GM19324 (cell line): ENCODE data around the gene DPF3.

Experiments used
- ATAC-seq: cut with Tn5 transposase; IDR thresholded peaks from one replicate; pipeline ENCODE4 v1.9.1; 2021; ENCODE audit warnings: mild to moderate bottlenecking, moderate library complexity; ENCODE audit not compliant: unreplicated experiment, low FRiP score

Gene DPF3

DNA sequence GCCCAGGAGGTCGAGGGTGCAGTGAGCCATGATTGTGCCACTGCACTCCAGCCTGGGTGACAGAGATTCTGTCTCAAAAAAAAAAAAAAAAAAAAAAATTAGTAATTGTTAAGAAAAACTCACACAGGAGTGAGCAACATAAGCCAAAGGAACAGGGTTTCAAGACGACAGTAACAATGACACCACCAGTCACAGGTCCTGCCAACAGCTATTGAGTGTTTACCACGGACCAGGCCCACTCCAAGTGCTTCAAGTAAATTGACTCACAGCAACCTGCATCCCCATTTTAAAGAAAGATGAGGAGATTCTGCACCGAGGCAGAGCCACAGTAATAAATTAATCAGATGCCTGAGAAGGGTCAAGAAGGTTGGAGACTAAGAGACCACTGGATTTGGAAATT is 194.5 kb downstream of the DPF3 start:
- no peak for ATAC-seq

DNA sequence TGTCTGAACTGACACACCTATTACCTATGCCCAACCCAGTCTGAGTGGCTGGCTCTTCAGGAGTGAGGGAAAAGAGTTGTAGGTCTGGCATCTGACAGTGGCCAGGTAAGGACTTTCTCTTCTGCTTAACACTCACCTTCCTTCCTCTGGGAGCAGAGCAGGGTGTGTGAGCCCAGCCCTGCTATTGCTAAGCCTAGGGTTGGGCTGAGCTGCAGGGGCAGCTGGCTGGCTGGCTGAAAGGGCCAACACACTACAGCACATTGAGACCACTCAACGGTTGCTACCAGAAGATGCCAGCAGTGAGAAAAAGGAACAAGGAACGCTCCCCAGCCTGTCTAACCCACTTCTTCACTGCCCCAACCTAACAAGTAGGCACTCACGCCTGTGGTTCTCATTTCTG is 201.2 kb downstream of the DPF3 start:
- no peak for ATAC-seq

DNA sequence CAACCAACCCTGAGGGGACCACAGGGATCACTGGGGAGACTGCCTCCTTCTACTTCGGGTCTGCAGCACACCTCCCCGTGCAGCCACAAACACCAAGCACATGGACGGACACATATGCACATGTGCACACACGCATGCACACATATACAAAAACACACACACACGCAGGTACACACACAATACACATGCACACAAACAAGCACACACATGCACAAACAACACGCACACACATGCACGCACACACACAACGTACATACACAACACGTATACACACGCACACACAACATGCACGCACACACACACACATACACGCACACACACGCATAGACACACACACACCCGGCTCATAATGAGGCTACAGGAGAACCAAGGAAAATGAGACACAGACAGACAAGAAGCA is 203.6 kb downstream of the DPF3 start:
- ATAC-seq, result no peak

DNA sequence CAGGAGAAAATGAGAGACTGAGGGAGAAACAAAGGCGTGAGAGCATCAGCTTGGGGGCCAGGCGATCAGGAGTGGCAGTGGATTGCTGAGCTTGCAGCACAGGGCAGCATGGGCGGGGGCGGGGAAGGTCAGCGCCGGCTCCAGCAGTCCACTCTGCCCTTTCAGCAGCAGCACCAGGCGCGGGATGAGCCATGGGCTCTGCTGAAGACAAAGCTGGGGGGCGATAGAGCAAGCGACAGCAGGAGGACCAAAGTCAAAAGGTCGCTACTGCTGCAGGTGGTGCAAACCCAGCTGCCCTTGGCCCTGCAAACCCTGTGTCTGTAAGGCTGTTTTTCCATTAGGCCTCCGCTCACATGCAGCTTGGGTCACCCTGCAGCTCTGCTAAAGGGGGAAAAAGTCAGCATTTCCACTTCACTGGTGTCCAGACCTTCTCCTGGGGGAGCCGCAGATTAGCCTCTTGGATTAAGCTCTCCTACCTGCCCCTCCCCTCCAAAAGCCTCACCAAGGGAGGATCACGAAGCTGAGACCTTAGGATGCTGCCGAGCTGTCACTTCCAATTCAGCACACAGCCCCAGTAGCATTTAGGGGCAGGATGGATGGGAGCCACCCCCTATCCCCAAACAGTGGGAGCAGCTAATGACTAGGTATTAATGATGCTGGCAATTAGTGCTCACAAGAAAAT is 204.8 kb downstream of the DPF3 start:
- no peak for ATAC-seq

DNA sequence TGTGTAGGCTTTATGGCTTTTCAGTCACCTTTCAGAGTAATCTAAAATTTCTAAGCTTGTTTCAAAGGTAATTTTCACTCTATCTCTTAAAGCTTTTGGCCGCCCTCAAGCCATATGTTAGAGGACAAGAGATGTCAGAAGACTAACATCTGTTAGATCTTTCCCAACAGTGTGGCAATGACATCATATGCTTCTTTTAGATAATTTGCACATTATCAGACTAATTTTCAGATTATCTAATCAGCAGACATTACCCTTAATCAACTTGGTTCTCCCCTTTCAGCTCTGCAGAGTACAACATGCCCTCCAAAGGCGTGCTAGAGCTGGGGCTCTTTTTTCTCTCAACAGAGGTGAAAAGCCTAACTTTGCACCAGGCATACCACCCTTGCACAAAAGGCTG is 207.1 kb downstream of the DPF3 start:
- no peak for ATAC-seq

DNA sequence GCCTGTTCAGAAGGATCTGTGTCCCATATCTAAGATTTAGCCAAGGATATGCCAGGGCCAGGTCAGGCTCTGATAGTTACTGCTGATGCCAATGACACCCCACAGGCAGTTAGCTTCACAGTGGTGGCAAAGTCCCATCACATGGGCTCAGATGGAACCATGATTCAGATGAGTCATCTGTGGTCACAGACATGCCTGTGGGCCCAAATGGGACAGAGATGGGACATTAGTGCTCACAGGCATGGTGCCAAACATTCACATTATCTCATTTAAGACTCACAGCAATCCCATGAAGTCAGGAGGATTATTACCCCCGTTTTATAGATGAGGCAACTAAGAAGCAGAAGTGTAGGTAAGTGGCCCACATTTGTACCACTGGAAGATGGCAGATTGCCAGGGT is 207.8 kb downstream of the DPF3 start:
- no peak for ATAC-seq

DNA sequence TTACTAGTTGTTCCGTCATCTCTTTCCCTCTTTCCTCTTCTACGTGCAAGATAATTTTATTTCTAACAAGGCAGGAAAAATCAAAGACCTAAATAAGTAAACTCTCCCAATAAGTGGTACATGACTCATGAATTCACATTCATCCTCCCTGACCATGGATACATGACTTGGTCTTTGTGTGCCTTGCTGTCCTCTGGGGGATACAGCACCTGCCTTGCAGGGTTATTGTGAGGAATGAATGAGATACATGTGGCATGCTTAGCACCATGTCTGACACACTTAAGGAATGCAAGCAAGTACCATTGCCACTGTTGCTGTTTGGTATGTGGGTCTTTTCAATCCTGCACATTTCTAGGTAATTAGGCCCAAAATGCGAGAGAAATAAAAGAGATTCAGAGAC is 208.4 kb downstream of the DPF3 start:
- ATAC-seq, result no peak

DNA sequence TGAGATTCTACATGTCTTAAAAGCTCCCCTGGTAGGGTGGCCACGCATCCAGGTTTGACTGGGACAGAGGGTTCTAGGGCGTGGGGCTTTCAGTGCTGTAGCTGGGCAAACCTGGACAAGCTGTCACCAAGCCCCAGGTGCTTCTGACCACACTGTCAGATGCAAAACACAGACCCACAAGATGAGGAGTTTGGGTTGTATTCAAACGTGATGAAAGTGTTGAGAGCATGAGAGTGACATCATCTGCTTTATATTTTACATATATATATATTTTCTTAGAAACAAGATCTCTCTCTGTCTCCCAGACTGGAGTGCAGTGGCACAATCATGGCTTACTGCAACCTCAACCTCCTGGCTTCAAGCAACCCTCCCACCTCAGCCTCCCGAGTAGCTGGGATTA is 210.1 kb downstream of the DPF3 start:
- no peak for ATAC-seq

DNA sequence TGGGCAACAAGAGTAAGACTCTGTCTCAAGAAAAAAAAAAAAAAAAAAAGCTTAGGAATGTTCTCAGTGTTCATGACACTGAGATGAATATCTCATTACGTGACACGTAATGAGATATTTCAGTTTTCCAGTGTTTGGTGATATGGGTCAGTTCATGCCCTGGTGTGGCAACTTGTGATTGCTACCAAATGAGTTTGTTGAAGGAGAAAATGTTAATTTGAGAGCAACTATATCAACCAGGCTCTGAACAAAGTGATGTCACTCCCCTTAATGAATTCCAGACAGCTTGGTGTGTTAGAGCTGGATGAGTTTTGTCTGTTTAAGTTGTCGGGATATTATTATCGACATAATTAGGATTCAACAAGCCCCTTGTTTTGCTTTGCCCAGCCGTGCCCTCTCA is 211.7 kb downstream of the DPF3 start:
- ATAC-seq, result no peak

DNA sequence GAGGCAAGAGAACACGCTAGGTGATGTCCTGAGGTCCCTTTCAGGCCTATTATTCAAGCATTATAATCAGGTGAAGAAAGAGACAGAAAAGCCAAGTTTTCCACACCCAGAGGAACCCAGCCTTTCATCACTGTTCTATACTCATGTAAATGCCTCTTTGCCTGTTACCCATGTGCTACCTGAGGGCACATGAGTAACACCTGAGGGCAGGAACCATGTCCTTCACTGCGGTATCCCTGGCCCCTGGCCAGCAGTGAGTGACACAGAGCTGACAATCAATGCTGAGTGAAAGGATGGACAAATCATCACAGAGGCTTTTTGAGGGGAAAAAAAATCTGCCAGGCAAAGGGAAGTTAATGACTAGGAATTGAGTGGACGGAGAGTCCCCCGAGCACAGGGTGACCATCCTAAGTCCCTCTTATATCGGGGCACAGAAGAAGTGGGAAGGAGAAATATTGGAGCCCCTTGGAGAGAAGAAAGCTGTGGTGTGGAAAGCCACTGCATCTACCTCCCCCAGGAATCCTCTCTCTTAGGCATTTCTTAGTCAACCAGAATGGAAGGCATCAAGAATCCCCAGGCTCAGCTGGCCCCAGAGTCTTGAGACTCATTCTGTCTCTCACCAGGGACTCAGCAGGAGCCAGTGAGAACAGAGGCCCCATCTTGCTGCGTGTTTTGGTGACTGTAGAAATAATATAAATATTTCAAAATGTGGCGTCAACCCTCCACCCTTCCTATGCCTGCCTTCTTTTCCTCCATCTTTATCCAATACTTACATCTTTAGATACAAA is 212.9 kb downstream of the DPF3 start:
- ATAC-seq, result no peak

DNA sequence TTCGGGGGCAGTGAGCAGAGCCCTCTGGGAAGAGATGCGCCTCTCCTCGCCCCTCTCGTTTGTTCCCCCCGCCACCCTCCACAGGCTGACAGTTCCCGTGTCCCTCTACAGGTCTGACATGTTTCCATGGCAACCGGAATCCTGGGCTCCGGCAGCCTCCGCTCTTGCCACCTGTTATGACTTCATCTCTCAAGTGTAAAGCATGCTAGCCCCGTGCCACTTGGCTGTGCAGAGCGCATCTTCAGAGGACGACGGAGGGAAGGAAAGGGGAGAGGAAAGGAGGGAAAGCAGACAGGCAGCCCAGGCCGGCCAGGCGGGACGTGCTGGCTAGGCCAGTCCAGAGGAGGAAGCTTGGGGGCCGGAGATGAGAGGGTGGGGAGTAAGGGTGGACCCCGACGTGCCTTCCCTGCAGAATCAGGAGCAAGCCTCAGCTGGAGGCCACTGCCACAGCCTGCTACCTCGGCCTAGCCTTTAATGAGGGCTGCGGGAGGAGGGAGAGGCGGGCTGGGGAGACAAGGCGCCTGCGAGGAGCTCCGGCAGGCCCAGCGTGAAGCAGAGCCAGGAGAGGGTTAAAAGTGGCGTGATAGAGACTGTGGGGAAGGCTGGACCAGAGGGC is 214.3 kb downstream of the DPF3 start:
- no peak for ATAC-seq

DNA sequence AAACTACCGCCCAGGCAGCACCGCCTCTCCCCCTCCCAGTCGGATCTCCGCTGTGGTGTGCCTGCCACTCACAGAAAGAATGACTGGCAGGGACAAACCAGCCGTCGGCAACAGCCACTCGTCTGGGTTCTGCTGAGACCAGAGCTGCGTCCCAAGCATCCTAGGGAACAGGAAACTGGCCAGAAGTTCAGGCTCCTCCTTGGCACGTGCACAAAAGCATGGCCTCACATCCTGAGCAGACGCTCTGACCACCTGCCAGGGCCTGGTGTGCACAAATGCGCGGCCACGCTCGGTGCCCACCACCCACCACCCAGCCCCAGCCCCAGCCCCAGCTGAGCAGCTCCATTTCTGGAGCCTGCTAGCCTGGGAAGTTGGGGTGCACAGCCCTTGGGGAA is 214.8 kb downstream of the DPF3 start:
- ATAC-seq, result no peak

DNA sequence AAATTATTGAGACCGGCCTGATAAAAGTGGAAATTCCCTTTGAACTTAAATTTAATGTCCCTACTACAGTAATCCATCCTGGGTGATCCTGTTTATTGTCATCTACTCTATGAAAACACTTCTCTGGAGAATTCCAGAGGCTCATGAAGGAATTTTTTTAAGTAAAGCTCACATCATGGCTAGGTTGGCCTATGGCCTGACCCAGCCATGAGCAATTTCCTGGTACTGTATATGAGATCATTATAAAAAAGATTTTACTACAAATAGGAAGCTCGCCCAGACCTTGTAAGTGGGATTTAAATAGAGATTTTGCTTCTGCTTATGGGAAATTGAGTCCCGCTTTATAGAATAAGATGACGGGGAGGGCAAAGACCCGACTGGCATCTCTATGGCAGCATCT is 215.5 kb downstream of the DPF3 start:
- ATAC-seq, result no peak

DNA sequence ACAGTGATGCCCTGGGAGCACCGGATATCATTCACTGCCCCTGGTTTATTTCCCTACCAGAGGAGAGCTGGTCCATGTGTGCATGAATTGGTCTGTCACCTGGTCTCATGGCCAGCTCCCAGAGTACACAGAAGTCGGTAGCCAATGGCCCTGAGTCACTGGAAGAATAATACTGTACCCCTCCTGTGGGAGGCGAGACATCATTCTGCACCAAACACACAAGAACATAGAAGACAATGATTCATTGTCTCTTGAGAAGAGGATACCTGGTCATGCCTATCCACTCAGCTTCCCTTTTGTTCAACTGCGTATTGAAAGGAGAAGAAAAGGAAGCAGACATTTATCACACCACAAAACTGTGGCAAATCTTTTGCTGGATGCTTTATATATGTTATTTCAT is 216.2 kb downstream of the DPF3 start:
- ATAC-seq, result no peak

DNA sequence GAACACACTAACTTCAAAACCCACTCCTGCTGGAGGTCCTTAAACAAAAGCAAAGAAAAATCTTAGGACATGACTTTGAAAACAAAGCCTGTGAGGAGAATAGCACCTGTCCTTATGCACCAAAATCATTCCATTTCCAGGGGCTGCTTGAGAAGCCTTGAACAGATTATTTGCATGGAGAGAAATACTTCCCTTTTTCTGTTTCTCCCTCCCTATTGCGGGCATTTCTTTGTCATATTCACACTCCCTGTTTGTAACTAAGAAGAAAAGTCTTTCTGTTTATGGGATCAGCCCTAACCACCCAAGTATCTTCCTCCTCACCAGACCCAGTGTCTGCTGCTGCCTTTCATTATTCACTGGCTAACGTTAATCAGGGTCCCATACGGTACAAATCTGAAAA is 218.8 kb downstream of the DPF3 start:
- ATAC-seq, result no peak

DNA sequence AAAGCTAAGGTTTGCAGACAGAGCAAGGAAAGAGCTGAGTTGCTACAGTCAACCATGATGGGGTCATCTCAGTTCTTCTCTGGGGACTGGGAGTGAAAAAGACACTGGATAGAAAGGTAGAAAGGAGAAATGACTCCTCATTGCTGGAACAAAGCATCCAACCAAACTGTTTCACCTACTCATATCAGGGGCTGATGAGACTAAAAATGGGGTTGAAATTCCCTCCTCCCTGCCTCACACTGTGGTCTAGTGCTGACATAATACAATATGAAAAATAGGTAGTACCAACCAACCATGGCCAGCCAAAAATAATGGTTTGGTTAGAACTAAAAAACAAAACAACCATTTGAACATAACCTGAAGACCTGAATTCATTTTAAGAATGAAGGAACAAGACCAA is 220.7 kb downstream of the DPF3 start:
- ATAC-seq, result no peak

DNA sequence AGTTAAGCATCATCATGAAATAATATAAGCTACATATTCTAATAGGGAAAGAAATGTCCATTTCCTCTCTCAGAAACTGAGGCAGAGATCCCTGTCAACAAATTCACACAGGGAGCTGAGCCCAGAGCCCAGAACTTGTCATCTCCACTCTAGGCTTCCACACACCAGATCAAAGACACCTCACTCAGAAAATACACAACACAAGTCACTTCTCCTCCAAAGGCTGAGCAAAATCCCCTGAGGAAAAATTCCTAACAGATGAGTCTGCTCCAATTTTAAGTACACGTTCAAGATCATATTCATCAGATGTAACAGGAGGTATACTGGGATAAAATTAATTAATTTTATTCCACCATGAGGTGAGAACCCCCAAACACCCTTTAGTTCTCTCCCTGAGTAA is 227.3 kb downstream of the DPF3 start:
- no peak for ATAC-seq

DNA sequence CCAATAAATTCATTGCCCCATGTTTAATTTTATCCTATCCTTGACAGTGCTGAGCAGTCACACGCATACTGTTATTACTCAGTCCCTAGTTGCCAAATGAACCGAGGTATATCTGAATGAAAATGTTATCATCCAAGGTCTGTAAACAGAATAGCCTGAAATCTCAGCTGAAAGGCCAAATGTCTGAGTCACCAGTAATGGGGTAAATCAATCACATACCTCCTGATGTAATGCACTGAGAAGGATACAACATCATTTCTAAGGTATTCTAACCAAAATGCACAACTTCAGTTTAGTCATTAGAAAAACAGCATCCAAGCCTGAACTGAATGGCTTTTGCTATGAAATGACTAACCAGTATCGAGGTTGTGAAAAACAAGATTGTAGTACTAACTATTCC is 228.6 kb downstream of the DPF3 start:
- no peak for ATAC-seq

DNA sequence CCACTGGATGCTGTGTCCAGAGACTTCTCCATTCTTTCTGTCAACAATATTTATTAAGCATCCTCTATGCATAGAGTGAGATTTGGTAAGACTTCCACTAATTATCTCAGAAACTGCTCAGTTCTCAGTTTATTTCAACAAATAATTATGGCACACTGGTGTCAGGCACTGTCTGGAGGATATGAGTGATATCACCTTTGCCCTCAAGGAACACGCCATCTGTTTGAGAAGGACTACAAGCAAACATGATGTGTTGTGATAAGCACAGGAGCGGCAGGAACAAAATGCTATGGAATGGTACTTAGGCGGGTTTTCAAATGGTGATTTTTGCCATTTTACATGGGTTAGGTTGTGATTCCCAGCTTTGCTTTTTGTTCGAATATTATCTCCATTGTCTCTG is 229.2 kb downstream of the DPF3 start:
- ATAC-seq, result no peak

DNA sequence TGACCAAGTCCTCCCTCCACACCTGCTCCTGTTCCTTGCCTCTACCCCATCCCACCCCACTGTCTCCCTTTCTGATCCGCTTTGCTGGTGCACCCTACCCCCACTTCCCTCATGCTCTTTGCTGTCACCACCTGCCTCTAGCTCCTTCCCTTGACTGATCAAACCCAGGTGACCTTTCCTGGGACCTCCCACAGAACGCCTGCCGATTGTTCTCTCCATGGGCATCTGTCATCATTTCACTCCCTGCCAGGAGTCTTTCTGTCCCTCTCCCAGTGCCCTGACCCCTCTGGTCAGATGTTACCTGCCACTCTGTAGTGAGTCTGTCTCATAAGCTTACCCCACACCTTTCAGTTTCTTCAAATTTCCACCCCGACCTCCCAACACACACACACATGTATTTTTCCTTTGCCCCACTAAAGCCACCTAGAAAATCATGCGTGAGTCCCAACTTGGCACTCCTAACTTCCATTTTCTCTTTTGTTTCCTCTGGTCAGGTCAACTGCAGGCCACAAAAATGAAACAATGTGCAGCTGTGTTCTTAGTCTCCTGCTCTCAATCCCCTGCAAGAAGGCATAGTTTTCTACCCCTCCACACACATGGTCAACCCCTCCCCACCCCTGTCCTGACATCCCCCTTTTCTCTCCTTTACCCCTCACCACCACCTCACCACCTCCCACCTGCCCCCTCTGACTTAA is 229.8 kb downstream of the DPF3 start:
- no peak for ATAC-seq

DNA sequence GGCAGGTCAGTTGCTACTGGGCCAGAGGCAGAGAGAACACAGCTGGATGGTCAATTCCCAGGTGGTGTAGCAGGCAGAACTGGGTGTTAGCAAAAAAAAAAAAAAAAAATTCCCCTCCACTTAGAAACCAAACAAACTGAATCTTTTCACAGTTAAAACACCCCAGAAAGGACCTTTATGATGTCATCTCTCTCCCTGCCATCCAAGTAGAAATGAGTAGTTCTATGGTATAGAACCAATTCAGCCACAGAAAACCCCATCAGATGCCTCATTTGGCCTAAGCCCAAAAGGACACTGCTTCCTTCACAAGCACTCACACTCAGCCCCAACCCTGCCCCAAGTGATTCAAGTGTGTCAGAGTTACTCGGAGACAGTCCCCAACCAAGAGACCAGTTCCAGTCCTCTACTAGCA is 230.8 kb downstream of the DPF3 start:
- ATAC-seq, result no peak
